HUES64 (cell line): ENCODE results near the gene TRIP4.
"Not testable (repeated sequence)": the region's sequence is repeated elsewhere in the genome, so short reads cannot be mapped to it uniquely, and the experiment has no call there.

Source experiments
- H3K27ac ChIP-seq: 2 replicates; pipeline ENCODE4 v1.7.0; 2013; ENCODE audit warnings: low read depth, low read length, inconsistent platforms
- H3K27me3 ChIP-seq: 2 replicates; pipeline ENCODE4 v1.6.1; 2013; ENCODE audit warnings: mild to moderate bottlenecking, low read length; ENCODE audit not compliant: insufficient read depth
- H3K36me3 ChIP-seq: 2 replicates; pipeline ENCODE4 v1.6.1; 2013; ENCODE audit warnings: mild to moderate bottlenecking, low read length; ENCODE audit not compliant: insufficient read depth
- H3K4me1 ChIP-seq: 2 replicates; pipeline ENCODE4 v1.6.1; 2013; ENCODE audit warnings: mild to moderate bottlenecking, low read length, moderate library complexity; ENCODE audit not compliant: insufficient read depth
- H3K4me3 ChIP-seq: 2 replicates; pipeline ENCODE4 v1.5.1; 2013; ENCODE audit warnings: mild to moderate bottlenecking, low read length, moderate library complexity
- H3K9ac ChIP-seq: 2 replicates; pipeline ENCODE4 v1.6.1; 2013; ENCODE audit warnings: mild to moderate bottlenecking, low read depth, low read length
- H3K9me3 ChIP-seq: 2 replicates; pipeline ENCODE4 v1.6.1; 2013; ENCODE audit warnings: low read depth, low read length; ENCODE audit not compliant: insufficient read depth
- WGBS: fragments of 150-250, 120-280 bp; methylation state at CpG from one replicate; pipeline ENCODE4 v1.1.7; 2013; ENCODE audit warnings: missing lambda C conversion rate; 5-methylcytosine and 5-hydroxymethylcytosine counted together

Gene TRIP4

GRCh38 chr15:64355348-64355943 lies 32.2 kb upstream of the TRIP4 start:
- Histone ChIP-seq H3K9me3 (no peaks in the 10 kb centered on the region), H3K27ac (peak overlapping the region; percentile 80; the same call in 1 of the 2 replicates), H3K27me3 (no peaks in the 10 kb centered on the region), H3K36me3 (no peaks in the 10 kb centered on the region; the same call in 1 of the 2 replicates), H3K4me1 (peaks cover 9% of the 10 kb centered on the region; the same call in 1 of the 2 replicates), H3K4me3 (peak overlapping the region; percentile 98), H3K9ac (peak overlapping the region; percentile 81)
- under 1% methylated on average over 30 of the region's 30 CpGs for WGBS

GRCh38 chr15:64355944-64356709 lies 31.5 kb upstream of the TRIP4 start, which contains the start of gene CSNK1G1:
TSS of gene CSNK1G1 (minus strand) at chr15:64356173. CDS start at chr15:64300499, 55,674 bp downstream.
- Histone ChIP-seq H3K4me1 (peaks cover 9% of the 10 kb centered on the region; the same call in 1 of the 2 replicates), H3K27ac (peak within 1 kb of the TSS; percentile 80; the same call in 1 of the 2 replicates)
- under 1% methylated on average over 41 of the region's 42 CpGs for WGBS

GRCh38 chr15:64356710-64357040 lies 31.0 kb upstream of the TRIP4 start:
- Histone ChIP-seq H3K36me3 (no peaks in the 10 kb centered on the region; the same call in 1 of the 2 replicates), H3K27me3 (no peaks in the 10 kb centered on the region), H3K4me1 (peaks cover 9% of the 10 kb centered on the region; the same call in 1 of the 2 replicates), H3K27ac (peak overlapping the region; percentile 47; the same call in 1 of the 2 replicates), H3K4me3 (peak overlapping the region; percentile 98), H3K9ac (peak overlapping the region; percentile 2; the same call in 1 of the 2 replicates), H3K9me3 (no peaks in the 10 kb centered on the region)
- 79% methylated on average over 5 of the region's 5 CpGs for whole genome bisulfite sequencing

More at GRCh38 chr15:64355944-64356709, 31.5 kb upstream of the TRIP4 start, which contains the start of gene CSNK1G1:
- peak within 1 kb of the TSS; percentile 81 for H3K9ac ChIP-seq
- peak within 1 kb of the TSS; percentile 98 for H3K4me3 ChIP-seq
- H3K27me3 ChIP-seq = no peaks in the 10 kb centered on the region
- no peaks in the 10 kb centered on the region for H3K9me3 ChIP-seq
- no peaks in the 10 kb centered on the region; the same call in 1 of the 2 replicates for H3K36me3 ChIP-seq

- no peak overlapping the region for H3K9ac ChIP-seq
- H3K27me3 ChIP-seq = no peaks in the 10 kb centered on the region
- H3K36me3 ChIP-seq = peaks cover 22% of the 10 kb centered on the region
- H3K9me3 ChIP-seq = no peaks in the 10 kb centered on the region
- no peak overlapping the region for H3K4me3 ChIP-seq
- H3K4me1 ChIP-seq = peaks cover 5% of the 10 kb centered on the region; the same call in 1 of the 2 replicates
- H3K27ac ChIP-seq = no peak overlapping the region
- WGBS = 95% methylated on average over 4 of the region's 4 CpGs
Measured at GRCh38 chr15:64361259-64361658, 26.4 kb upstream of the TRIP4 start.

- 100% methylated on average over 2 of the region's 2 CpGs for WGBS
- H3K4me3 ChIP-seq = no peak overlapping the region
- no peak overlapping the region for H3K27ac ChIP-seq
- H3K36me3 ChIP-seq = peaks cover 44% of the 10 kb centered on the region
- H3K27me3 ChIP-seq = no peaks in the 10 kb centered on the region
- no peaks in the 10 kb centered on the region for H3K9me3 ChIP-seq
- H3K4me1 ChIP-seq = no peaks in the 10 kb centered on the region
- no peak overlapping the region for H3K9ac ChIP-seq
Measured at GRCh38 chr15:64369078-64369607, 18.5 kb upstream of the TRIP4 start.

GRCh38 chr15:64371383-64371782 lies 16.3 kb upstream of the TRIP4 start:
- H3K27me3 ChIP-seq, H3K9ac ChIP-seq, H3K4me1 ChIP-seq, H3K4me3 ChIP-seq, H3K9me3 ChIP-seq, H3K27ac ChIP-seq: not testable (repeated sequence)
- 97% methylated on average over 8 of the region's 8 CpGs for WGBS
- H3K36me3 ChIP-seq = peaks cover 49% of the 10 kb centered on the region

- Histone ChIP-seq H3K27ac (no peak overlapping the region), H3K9me3 (no peaks in the 10 kb centered on the region), H3K36me3 (peaks cover 57% of the 10 kb centered on the region), H3K27me3 (no peaks in the 10 kb centered on the region), H3K9ac (no peak overlapping the region), H3K4me1 (no peaks in the 10 kb centered on the region), H3K4me3 (no peak overlapping the region)
- 97% methylated on average over 8 of the region's 8 CpGs for WGBS
Measured at GRCh38 chr15:64373360-64373759, 14.3 kb upstream of the TRIP4 start.

GRCh38 chr15:64379216-64379960 lies 8.2 kb upstream of the TRIP4 start:
- Histone ChIP-seq H3K27me3 (no peaks in the 10 kb centered on the region), H3K9me3 (no peaks in the 10 kb centered on the region), H3K4me1 (no peaks in the 10 kb centered on the region), H3K36me3 (peaks cover 41% of the 10 kb centered on the region), H3K27ac (no peak overlapping the region), H3K9ac (peak overlapping the region; percentile 25; the same call in 1 of the 2 replicates), H3K4me3 (peak overlapping the region; percentile 88; the same call in 1 of the 2 replicates)
- 77% methylated on average over 9 of the region's 9 CpGs for WGBS

- Histone ChIP-seq H3K9ac (peak overlapping the region; percentile 88), H3K4me3 (peak overlapping the region; percentile 88), H3K36me3 (peaks cover 31% of the 10 kb centered on the region), H3K27ac (peak overlapping the region; percentile 70; the same call in 1 of the 2 replicates)
- 64% methylated on average over 11 of the region's 11 CpGs for WGBS
- not testable (repeated sequence) for H3K9me3 ChIP-seq, H3K4me1 ChIP-seq, H3K27me3 ChIP-seq
Measured at GRCh38 chr15:64380130-64380870, 7.3 kb upstream of the TRIP4 start.

- H3K27me3 ChIP-seq = 0 out of 2 replicates have a peak, but pooled peaks cover 4% of the 10 kb centered on the region
- WGBS = 1% methylated on average over 38 of the region's 38 CpGs
- peak within 1 kb of the TSS; percentile 88 for H3K4me3 ChIP-seq
- H3K9ac ChIP-seq = peak within 1 kb of the TSS; percentile 88
- no peaks in the 10 kb centered on the region for H3K4me1 ChIP-seq
- H3K9me3 ChIP-seq = no peaks in the 10 kb centered on the region
- H3K27ac ChIP-seq = peak within 1 kb of the TSS; percentile 70
- H3K36me3 ChIP-seq = peaks cover 23% of the 10 kb centered on the region
Measured at GRCh38 chr15:64381000-64381751, 6.5 kb upstream of the TRIP4 start, which contains the start of gene PCLAF. TSS of gene PCLAF (minus strand) at chr15:64381441. CDS start at chr15:64381371, 70 bp downstream.
